ENCODE measurements around the gene ATP8B1. TPM values are rescaled to one million over a fixed set of nuclear protein-coding genes. Genes with fewer than 3 reads are reported as not detected.

Gene ATP8B1
- total RNA-seq, 3 donors from 2014 or later: 175 to 406 (median 316) TPM

DNA sequence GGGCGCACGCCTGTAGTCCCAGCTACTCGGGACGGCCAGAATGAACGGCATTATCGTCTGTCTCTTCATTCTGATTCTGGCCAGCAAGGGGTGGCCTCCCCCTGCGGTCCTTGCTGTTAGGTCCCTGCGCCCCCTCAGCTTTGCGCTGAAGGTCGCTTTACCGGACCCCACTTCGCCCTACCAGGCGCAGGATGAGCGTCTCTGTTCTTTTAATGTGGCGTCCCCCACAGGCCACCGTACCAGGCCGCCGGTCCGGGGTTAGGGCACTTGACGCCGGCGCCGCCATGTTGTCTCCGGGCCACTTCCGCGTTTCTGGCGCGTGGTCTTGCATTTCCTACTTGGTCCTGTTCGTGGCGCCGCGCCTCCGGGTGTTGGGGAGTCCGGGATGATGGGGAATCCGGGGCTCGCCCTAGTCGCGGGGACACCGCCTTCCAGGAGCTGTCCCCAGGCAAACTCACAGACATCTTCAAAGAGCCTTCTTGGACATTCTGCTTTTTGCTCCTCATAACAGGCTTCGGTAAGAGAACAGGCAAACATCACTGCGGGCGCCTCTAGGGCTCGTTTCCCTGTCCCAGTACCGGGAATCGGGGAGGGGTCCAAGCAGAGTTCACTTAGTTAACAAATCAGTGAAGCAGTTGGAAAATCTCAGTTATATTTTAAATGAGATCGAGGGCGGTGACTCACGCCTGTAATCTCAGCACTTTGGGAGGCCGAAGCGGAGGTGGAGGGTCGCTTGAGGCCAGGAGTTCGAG, 172.9 kb downstream of the ATP8B1 start:
- Histone ChIP-seq H3K36me3 (ENCODE audit: low read depth) (no peaks in the 10 kb centered on the region), H3K4me3 (peak overlapping the region; percentile 19), H3K4me1 (ENCODE audit: low read depth) (peaks cover 9% of the 10 kb centered on the region), H3K9me3 (no peaks in the 10 kb centered on the region)
- TF ChIP-seq, protein P1, sequence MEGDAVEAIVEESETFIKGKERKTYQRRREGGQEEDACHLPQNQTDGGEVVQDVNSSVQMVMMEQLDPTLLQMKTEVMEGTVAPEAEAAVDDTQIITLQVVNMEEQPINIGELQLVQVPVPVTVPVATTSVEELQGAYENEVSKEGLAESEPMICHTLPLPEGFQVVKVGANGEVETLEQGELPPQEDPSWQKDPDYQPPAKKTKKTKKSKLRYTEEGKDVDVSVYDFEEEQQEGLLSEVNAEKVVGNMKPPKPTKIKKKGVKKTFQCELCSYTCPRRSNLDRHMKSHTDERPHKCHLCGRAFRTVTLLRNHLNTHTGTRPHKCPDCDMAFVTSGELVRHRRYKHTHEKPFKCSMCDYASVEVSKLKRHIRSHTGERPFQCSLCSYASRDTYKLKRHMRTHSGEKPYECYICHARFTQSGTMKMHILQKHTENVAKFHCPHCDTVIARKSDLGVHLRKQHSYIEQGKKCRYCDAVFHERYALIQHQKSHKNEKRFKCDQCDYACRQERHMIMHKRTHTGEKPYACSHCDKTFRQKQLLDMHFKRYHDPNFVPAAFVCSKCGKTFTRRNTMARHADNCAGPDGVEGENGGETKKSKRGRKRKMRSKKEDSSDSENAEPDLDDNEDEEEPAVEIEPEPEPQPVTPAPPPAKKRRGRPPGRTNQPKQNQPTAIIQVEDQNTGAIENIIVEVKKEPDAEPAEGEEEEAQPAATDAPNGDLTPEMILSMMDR (IDR thresholded peaks at IDR 0.05): peak; percentile 74
- peak; percentile 98 to 99 (median 98) for DNase-seq
- intact Hi-C loops (cut with DNase I, micrococcal nuclease): no loop called here
- peak; percentile 99 for ATAC-seq

DNA sequence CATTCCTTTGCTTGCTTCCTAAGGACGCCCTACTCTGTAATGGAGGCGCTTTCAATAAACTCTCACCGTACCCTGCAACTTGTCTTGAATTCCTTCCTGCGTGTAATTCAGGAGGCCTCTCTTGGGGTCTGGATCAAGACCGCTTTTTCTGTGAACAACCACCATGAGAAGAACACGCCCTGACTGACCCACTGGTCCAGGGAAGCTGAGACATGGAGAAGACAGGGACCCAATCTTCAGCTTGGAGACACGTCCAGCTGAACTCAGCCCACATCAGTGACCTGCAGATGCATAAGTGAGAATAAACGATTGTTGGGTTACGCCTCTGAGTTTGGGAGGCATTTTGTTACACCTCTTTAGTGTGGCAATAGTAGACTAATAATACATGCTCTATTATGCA, 173.7 kb downstream of the ATP8B1 start:
- no peak overlapping the region for H3K4me3 ChIP-seq
- H3K36me3 ChIP-seq (ENCODE audit: low read depth): no peaks in the 10 kb centered on the region
- H3K9me3 ChIP-seq: no peaks in the 10 kb centered on the region
- intact Hi-C loops (cut with DNase I, micrococcal nuclease): no loop called here
- H3K4me1 ChIP-seq (ENCODE audit: low read depth): peaks cover 3% of the 10 kb centered on the region
- no peak for ATAC-seq
- TF ChIP-seq, protein P1 (IDR thresholded peaks at IDR 0.05): no peak
- DNase-seq: no peak

DNA sequence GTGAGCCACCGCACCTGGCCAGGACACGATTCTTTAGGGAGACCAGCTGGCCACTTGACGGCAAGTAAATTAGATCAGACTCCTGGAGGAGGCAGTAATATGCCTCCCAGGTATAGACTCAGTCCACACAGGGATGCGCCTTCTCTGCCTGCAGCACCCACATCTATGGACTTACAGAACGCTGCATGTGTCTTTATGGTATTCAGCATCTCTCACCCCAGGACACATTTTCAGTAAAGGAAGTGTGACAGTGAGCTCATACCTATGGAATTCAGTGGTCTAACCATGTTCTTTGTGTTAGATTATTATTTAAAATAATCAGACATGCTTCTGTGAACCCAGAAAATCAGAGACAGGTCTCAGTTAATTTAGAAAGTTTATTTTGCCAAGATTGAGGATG, 175.6 kb downstream of the ATP8B1 start:
- DNase-seq (no peak), ATAC-seq (no peak)
- no peak overlapping the region for H3K4me3 ChIP-seq
- no peaks in the 10 kb centered on the region for H3K9me3 ChIP-seq
- peaks cover 3% of the 10 kb centered on the region for H3K4me1 ChIP-seq (ENCODE audit: low read depth)
- TF ChIP-seq, protein P1 (IDR thresholded peaks at IDR 0.05): no peak
- H3K36me3 ChIP-seq (ENCODE audit: low read depth): no peaks in the 10 kb centered on the region
- intact Hi-C loops (cut with DNase I, micrococcal nuclease): no loop called here

DNA sequence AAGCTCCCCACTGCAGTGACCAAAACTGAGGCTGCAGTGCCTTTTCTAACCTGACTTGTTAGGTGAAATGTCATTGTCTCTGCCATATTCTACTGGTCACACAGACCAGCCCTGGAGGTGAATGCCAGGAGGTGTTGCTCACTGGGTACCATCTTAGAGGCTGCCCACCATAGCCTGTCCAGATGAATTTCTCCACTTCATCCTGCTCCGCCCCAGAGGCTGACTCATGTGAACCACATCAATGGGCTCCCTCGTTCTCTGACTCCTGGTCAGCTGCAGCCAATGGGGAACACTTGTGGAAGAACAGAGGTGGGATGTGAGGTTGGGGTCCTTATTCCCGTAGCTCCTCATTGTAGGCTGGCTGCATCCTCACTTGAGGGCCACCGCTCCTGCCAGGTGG, 178.1 kb downstream of the ATP8B1 start:
- TF ChIP-seq, protein P1 (IDR thresholded peaks at IDR 0.05): no peak
- DNase-seq: no peak
- Histone ChIP-seq H3K36me3 (ENCODE audit: low read depth) (no peaks in the 10 kb centered on the region), H3K4me1 (ENCODE audit: low read depth) (no peaks in the 10 kb centered on the region), H3K9me3 (no peaks in the 10 kb centered on the region), H3K4me3 (no peak overlapping the region)
- intact Hi-C loops (cut with DNase I, micrococcal nuclease): no loop called here
- ATAC-seq: no peak

DNA sequence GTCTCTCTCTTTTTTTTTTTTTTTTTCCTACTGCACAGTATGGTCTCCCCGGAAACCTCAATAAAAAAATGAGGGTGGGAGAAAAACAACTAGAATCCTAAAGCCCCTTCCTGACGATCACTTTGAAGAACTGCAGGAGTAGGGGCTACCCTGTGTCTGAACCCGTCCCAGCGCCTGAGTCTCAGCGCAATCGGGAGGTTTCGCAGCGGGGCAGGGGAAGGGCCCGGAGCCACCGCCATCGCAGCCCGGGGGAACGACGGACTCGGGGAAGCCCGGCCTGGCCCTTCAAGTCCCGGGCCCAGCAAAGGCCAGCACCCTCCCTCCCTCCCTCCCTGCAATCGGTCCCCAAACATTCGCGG, 181.9 kb downstream of the ATP8B1 start:
- peak overlapping the region; percentile 80 for H3K4me3 ChIP-seq
- intact Hi-C loops (cut with DNase I, micrococcal nuclease): no loop called here
- H3K36me3 ChIP-seq (ENCODE audit: low read depth): no peaks in the 10 kb centered on the region
- no peaks in the 10 kb centered on the region for H3K9me3 ChIP-seq
- ATAC-seq: peak; percentile 45
- no peaks in the 10 kb centered on the region for H3K4me1 ChIP-seq (ENCODE audit: low read depth)
- DNase-seq: no peak
- TF ChIP-seq, protein P1 (IDR thresholded peaks at IDR 0.05): no peak

All from mucosa of descending colon (tissue), 3 donors.